IPS-15b (cell line): ENCODE results near the gene SMAP2.
"Not testable (repeated sequence)": the region's sequence is repeated elsewhere in the genome, so short reads cannot be mapped to it uniquely, and the experiment has no call there.

Experiments used
- H3K27me3 ChIP-seq: one replicate; pipeline ENCODE4 v1.6.1; 2013; ENCODE audit warnings: low read length; ENCODE audit not compliant: control insufficient read depth, insufficient read depth
- H3K36me3 ChIP-seq: one replicate; pipeline ENCODE4 v1.6.1; 2013; ENCODE audit warnings: low read length; ENCODE audit not compliant: control insufficient read depth, insufficient read depth
- H3K4me1 ChIP-seq: one replicate; pipeline ENCODE4 v1.6.1; 2013; ENCODE audit warnings: mild to moderate bottlenecking, low read length; ENCODE audit not compliant: control insufficient read depth, insufficient read depth
- H3K4me3 ChIP-seq: one replicate; pipeline ENCODE4 v1.5.1; 2013; ENCODE audit warnings: low read depth, low read length
- H3K9ac ChIP-seq: one replicate; pipeline ENCODE4 v1.6.1; 2013; ENCODE audit warnings: low read depth, mild to moderate bottlenecking, low read length
- H3K9me3 ChIP-seq: one replicate; pipeline ENCODE4 v1.6.1; 2013; ENCODE audit warnings: mild to moderate bottlenecking, low read length; ENCODE audit not compliant: control insufficient read depth, insufficient read depth

SMAP2 gene

DNA sequence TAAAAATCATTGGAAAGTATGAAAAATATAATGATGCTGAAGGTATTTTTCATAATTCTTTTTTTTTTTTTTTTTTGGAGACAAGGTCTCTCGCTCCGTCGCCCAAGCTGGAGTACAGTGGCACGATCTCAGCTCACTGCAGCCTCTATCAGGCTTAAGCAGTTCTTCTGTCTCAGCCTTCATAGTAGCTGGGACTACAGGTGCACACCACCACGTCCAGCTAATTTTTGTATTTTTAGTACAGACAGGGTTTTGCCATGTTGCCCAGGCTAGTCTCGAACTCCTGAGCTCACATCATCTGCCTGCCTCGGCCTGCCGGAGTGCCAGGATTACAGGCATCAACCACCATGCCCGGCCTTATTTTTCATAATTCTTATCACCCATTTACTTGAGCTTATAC is 13.3 kb downstream of the SMAP2 start:
- no peak overlapping the region for H3K9ac ChIP-seq

DNA sequence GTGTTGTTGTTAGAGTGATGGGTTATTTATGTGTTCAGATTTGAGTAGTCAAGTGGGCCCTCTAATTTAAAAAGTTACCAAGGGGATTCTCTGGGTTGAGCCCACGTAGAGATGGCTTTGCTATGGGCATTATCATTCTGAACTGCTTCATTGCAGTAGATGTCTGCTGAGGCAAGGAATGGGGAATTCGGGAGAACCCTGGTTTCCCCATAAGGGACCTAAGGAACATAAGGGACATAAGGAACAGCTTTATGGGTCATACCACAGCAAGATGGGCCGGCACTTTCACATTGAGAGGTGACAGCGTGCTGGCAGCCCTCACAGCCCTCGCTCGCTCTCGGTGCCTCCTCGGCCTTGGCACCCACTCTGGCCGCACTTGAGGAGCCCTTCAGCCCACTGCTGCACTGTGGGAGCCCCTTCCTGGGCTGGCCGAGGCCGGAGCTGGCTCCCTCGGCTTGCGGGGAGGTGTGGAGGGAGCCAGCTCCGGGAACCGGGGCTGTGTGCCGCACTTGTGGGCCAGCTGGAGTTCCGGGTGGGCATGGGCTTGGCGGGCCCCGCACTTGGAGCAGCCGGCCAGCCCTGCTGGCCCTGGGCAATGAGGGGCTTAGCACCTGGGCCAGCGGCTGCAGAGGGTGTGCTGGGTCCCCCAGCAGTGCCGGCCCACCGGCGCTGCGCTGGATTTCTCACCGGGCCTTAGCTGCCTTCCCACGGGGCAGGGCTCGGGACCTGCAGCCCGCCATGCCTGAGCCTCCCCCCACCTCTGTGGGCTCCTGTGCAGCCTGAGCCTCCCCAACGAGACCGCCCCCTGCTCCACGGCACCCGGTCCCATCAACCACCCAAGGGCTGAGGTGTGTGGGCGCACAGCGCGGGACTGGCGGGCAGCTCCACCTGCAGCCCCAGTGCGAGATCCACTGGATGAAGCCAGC is 14.1 kb downstream of the SMAP2 start:
- not testable (repeated sequence) for H3K4me3 ChIP-seq, H3K36me3 ChIP-seq, H3K27me3 ChIP-seq, H3K9ac ChIP-seq, H3K9me3 ChIP-seq, H3K4me1 ChIP-seq

More for the DNA sequence above, 13.3 kb downstream of the SMAP2 start:
- Histone ChIP-seq H3K27me3 (no peaks in the 10 kb centered on the region), H3K36me3 (no peaks in the 10 kb centered on the region), H3K4me3 (no peak overlapping the region), H3K9me3 (no peaks in the 10 kb centered on the region), H3K4me1 (no peaks in the 10 kb centered on the region)

DNA sequence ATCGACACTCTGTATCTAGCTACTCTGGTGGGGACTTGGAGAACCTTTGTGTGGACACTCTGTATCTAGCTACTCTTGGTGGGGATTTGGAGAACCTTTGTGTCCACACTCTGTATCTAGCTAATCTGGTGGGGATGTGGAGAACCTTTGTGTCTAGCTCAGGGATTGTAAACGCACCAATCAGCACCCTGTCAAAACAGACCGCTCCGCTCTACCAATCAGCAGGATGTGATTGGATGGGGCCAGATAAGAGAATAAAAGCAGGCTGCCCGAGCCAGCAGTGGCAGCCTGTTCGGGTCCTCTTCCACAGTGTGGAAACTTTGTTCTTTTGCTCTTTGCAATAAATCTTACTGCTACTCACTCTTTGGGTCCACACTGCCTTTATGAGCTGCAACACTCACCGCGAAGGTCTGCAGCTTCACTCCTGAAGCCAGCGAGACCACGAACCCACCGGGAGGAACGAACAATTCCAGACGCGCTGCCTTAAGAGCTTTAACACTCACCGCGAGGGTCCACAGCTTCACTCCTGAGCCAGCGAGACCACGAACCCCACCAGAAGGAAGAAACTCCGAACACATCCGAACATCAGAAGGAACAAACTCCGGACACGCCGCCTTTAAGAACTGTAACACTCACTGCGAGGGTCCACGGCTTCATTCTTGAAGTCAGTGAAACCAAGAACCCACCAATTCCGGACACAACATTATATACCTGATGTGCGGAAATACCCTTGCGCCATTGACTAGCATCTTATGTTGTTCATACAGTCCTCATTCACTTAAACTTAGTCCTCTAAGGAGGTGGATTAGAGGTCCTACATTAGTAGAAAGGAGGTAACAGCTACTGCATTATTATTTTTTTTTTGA is 15.2 kb downstream of the SMAP2 start:
- H3K36me3 ChIP-seq, H3K4me1 ChIP-seq, H3K4me3 ChIP-seq, H3K27me3 ChIP-seq, H3K9ac ChIP-seq, H3K9me3 ChIP-seq: not testable (repeated sequence)

DNA sequence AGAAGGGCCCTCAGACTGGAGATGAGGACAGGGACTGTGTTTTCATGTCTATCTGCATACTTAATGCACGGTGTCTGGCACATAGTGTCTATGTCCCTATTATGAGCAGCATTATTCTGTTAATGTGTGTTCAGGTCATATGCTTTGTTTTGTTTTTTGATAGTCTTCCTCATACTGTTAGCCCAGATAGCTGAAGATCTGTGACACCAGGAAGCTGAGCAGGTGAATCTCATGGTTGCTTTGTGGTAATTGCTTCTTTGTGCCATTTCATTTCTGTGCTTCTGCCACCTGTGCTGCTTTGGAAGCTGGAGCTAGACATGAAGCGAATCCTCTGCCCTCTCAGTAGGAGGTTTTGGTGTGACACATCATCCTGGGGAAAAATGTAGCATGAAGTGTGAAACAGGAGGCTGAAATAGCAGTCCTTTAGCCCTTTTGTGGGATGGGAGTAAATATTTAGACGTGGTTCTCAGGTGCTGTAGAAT is 15.8 kb downstream of the SMAP2 start:
- no peak overlapping the region for H3K4me3 ChIP-seq
- H3K4me1 ChIP-seq = no peaks in the 10 kb centered on the region
- H3K9me3 ChIP-seq = no peaks in the 10 kb centered on the region
- H3K36me3 ChIP-seq = no peaks in the 10 kb centered on the region
- no peak overlapping the region for H3K9ac ChIP-seq
- H3K27me3 ChIP-seq = no peaks in the 10 kb centered on the region

DNA sequence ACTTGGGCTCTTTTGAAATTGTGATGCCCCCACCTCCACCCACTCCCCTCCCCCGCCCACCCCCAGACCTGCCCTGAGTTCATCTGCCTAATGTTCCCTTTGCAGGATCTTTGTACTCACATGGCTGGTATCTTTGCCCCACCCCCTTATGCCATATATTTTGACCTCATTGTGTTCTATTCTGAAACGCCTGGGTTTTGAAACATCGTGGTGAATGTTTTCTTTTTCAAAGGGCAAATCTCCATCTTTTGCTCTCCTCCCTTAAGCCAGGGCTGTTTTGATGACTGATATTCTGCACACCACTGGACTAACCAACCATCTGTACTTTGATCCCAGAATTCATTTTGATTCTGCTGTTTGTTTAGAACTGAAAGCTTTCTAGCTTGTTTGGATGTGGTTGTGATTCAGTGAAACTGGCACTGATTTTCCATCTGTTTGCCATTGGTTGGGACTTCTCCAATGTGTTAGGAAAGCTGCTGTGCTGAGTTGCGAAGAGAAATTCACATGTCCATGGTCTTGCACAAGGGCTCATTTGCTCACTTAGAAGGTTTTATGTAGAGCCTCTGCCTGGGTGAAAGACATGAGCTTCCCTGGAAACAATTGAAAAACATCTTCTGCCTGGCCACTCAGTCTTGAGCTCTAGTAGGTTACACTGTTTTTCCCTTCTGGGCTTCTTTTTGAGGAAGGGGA is 16.5 kb downstream of the SMAP2 start:
- Histone ChIP-seq H3K36me3 (no peaks in the 10 kb centered on the region), H3K27me3 (no peaks in the 10 kb centered on the region), H3K9me3 (no peaks in the 10 kb centered on the region), H3K4me1 (no peaks in the 10 kb centered on the region), H3K4me3 (no peak overlapping the region), H3K9ac (no peak overlapping the region)

DNA sequence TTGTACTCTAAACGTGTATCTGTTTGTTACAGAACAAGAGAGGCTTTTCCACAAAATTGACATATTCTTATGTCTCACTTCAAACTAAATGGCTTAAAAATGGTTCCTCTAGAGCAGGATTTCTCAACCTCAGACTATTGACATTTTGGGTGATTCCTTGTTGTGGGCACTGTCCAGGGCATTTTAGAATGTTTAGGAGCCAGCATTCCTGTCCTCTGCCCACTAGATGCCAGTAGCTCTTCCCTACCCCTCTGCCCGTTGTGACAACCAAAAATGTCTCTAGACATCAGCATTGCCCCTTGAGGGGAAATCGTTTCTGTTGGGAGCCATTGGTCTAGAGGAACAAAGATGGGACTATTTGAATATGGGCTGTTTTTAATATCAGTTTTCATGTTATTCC is 17.3 kb downstream of the SMAP2 start:
- no peaks in the 10 kb centered on the region for H3K27me3 ChIP-seq
- no peaks in the 10 kb centered on the region for H3K9me3 ChIP-seq
- no peaks in the 10 kb centered on the region for H3K36me3 ChIP-seq
- no peaks in the 10 kb centered on the region for H3K4me1 ChIP-seq
- H3K9ac ChIP-seq = no peak overlapping the region
- H3K4me3 ChIP-seq = no peak overlapping the region

DNA sequence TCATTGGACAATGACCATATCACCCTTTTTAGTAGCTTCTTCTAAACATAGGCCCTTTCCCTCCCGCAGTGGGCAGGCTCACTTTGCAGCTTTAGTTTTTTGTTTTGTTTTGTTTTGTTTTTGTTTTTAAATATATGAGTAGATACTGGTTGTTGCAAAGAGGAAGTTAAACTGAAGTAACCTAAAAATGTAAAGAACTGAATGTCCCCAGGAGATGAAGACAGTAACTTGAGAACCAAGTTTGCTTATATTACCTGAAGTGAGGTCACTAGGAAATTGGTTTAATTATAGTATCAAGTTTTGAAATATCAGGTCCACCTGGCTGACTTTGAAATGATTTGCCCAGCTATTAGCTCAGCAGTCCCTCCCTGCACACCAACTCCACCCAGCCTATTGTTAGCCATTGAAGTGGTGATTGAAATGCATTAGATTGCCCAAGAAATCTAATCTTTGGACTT is 18.2 kb downstream of the SMAP2 start:
- Histone ChIP-seq H3K4me3 (no peak overlapping the region), H3K9me3 (no peaks in the 10 kb centered on the region), H3K27me3 (no peaks in the 10 kb centered on the region), H3K9ac (no peak overlapping the region), H3K36me3 (no peaks in the 10 kb centered on the region), H3K4me1 (no peaks in the 10 kb centered on the region)

DNA sequence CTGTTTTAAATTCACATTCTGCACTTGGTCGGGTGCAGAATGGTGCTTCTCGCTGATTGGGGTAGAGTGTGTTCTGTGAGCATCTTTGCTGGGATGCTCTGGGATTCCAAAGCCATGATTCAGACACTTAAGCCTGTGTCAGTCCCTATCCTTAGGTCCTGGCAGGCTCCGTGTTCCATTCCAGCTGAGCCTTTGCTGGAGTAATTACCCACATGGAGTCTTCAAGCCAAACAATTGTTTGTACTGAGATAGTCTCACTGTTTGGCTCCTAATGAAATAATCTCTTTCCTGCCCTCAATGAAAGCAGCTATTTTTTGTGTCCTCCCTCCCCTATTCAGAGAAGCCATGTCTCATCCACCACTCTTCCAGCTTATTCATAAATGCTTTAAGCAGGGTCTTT is 18.7 kb downstream of the SMAP2 start:
- Histone ChIP-seq H3K27me3 (no peaks in the 10 kb centered on the region), H3K4me1 (no peaks in the 10 kb centered on the region), H3K9me3 (no peaks in the 10 kb centered on the region), H3K9ac (no peak overlapping the region), H3K4me3 (no peak overlapping the region), H3K36me3 (no peaks in the 10 kb centered on the region)

DNA sequence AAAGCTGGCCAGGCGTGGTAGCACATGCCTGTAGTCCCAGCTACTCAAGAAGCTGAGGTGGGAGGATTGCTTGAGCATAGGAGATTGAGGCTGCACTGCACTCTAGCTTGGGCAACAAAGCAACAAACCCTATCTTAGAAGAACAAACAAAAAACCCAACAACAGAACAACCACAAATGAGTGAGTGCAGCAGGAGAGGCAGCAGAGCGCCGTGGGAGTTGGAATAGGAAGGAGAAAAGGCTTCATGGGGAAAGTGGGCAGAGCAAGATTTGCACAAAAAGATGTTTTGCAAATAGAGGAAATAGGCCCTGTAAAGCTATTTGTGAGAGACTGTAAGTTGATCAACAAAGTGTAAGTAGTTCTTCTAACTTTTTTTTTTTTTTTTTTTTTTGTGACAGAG is 19.6 kb downstream of the SMAP2 start:
- Histone ChIP-seq H3K9me3 (no peaks in the 10 kb centered on the region), H3K27me3 (no peaks in the 10 kb centered on the region), H3K4me3 (no peak overlapping the region), H3K36me3 (no peaks in the 10 kb centered on the region), H3K9ac (no peak overlapping the region), H3K4me1 (no peaks in the 10 kb centered on the region)

DNA sequence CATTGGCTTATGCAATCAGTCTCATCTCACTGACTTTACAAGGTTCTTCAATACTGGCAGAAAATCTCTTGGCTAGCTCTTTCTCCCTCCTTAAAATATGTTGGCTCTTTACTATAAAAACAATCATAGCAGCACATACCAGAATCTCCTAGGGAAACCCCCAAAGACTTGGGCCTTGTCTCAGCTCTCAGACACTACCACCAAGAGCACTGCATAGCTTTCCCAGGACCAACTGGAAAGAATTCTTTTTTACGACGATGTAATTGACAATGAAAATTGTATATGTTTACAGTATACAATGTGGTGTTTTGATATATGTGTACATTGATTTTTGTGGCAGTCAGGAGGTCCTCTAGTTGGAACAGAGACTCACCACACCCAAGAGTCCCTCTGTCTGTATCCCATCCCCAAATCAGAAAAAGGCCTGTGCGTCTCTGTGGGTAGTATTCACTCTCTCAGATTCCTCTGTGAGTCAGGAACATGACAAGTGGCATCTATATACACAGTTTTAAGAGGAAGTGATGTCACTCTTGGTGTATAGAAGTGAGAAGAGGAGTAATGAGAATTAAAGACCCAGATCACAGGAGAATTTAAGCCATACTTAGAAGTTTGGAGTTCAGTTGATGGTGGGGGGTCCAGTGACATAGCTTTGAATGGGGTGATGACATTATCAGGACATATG is 21.1 kb downstream of the SMAP2 start:
- H3K36me3 ChIP-seq = no peaks in the 10 kb centered on the region
- no peak overlapping the region for H3K9ac ChIP-seq
- no peak overlapping the region for H3K4me3 ChIP-seq
- H3K9me3 ChIP-seq = no peaks in the 10 kb centered on the region
- no peaks in the 10 kb centered on the region for H3K4me1 ChIP-seq
- no peaks in the 10 kb centered on the region for H3K27me3 ChIP-seq
